Upper lobe of left lung (tissue), 4 donors: ENCODE results near the gene MKLN1.

Experiments used
- CTCF ChIP-seq, 6 experiments: fragments of 450-650 bp in 4 of 6; fragments of 200-600 bp in 2 of 6; sonication (generic) in 2 of 6; IDR thresholded peaks; one replicate each; pipeline ENCODE4 v1.5.1; 2016 to 2019; ENCODE audit warnings: antibody characterized with exemption in 6 of 6
- EP300 ChIP-seq, 4 donors: sonication (generic); formaldehyde crosslinking; IDR thresholded peaks; one replicate each; pipeline ENCODE4 v1.5.1; 2017; ENCODE audit warnings: antibody characterized with exemption in 4 of 4, control low read depth in 2 of 4
- POLR2A ChIP-seq, 4 donors: fragments of 450-650 bp; IDR thresholded peaks; one replicate each; pipeline ENCODE4 v1.5.1; 2016 to 2017; ENCODE audit warnings: antibody characterized with exemption in 4 of 4, mild to moderate bottlenecking in 2 of 4
- POLR2AphosphoS5 ChIP-seq, 2 donors: sonication (generic); formaldehyde crosslinking; IDR thresholded peaks; one replicate each; pipeline ENCODE4 v1.5.1; 2017; ENCODE audit warnings: antibody characterized with exemption in 2 of 2

- TF ChIP-seq CTCF (IDR thresholded peaks at IDR 0.05) (no peak), POLR2AphosphoS5 (IDR thresholded peaks at IDR 0.05) (no peak), POLR2A (IDR thresholded peaks at IDR 0.05) (no peak), EP300 (IDR thresholded peaks at IDR 0.05) (no peak)
Observed at GRCh38 chr7:131454498-131454897, 126.8 kb downstream of the MKLN1 start.
